Lower leg skin (tissue), 3 donors: ENCODE measurements around the gene MUC3A.

ENCODE experiments used
- POLR2A ChIP-seq, 2 donors: fragments of 450-650 bp; IDR thresholded peaks; one replicate each; pipeline ENCODE4 v1.6.1; 2016 to 2017; ENCODE audit warnings: antibody characterized with exemption in 2 of 2, mild to moderate bottlenecking in 1 of 2, moderate library complexity in 1 of 2
- TF ChIP-seq, protein P1 (sequence below), 3 donors: fragments of 450-650 bp; IDR thresholded peaks; one replicate each; pipeline ENCODE4 v1.5.1; 2016; ENCODE audit warnings: antibody characterized with exemption in 3 of 3, mild to moderate bottlenecking in 3 of 3, moderate library complexity in 2 of 3

- TF ChIP-seq, protein P1, sequence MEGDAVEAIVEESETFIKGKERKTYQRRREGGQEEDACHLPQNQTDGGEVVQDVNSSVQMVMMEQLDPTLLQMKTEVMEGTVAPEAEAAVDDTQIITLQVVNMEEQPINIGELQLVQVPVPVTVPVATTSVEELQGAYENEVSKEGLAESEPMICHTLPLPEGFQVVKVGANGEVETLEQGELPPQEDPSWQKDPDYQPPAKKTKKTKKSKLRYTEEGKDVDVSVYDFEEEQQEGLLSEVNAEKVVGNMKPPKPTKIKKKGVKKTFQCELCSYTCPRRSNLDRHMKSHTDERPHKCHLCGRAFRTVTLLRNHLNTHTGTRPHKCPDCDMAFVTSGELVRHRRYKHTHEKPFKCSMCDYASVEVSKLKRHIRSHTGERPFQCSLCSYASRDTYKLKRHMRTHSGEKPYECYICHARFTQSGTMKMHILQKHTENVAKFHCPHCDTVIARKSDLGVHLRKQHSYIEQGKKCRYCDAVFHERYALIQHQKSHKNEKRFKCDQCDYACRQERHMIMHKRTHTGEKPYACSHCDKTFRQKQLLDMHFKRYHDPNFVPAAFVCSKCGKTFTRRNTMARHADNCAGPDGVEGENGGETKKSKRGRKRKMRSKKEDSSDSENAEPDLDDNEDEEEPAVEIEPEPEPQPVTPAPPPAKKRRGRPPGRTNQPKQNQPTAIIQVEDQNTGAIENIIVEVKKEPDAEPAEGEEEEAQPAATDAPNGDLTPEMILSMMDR (IDR thresholded peaks at IDR 0.05) = no peak
- no peak for TF ChIP-seq POLR2A (IDR thresholded peaks at IDR 0.05)
These were observed 1.5 kb upstream of the MUC3A start for GRCh38 chr7:100947792-100948191.
